B cell (primary cell): ENCODE results near the gene TTLL11. TPM values are rescaled to one million over a fixed set of nuclear protein-coding genes. Genes with fewer than 3 reads are reported as not detected.

Source experiments
- ATAC-seq: fragments of 200-7000 bp; cut with Tn5 transposase; one replicate; pipeline ENCODE4 v1.10.0; 2021; ENCODE audit warnings: low read depth, mild to moderate bottlenecking, moderate number of reproducible peaks, moderate library complexity
- CTCF ChIA-PET: fragments of 350-600 bp; sonication (Branson Sonifier 250); formaldehyde crosslinking; loops from one replicate; lab custom pipeline; 2021; ENCODE audit warnings: antibody characterized with exemption, inconsistent platforms; lab: Charles Lee
- POLR2A ChIA-PET: fragments of 350-600 bp; sonication (Branson Sonifier 250); formaldehyde crosslinking; loops from one replicate; lab custom pipeline; 2021; ENCODE audit warnings: antibody characterized with exemption; lab: Charles Lee
- DNase-seq: peaks from one replicate; pipeline ENCODE4 v3.0.0; 2013
- H2AFZ ChIP-seq: 2 replicates; pipeline ENCODE4 v1.6.1; 2012; ENCODE audit warnings: mild to moderate bottlenecking, low read depth, low read length; ENCODE audit not compliant: insufficient read depth, poor library complexity, severe bottlenecking
- H3K27ac ChIP-seq, 2 donors: 1 replicate in 1 of 2; 2 replicates in 1 of 2; pipeline ENCODE4 v1.5.1; 2012 to 2013; ENCODE audit warnings: low read length in 2 of 2, mild to moderate bottlenecking in 2 of 2, moderate library complexity in 1 of 2
- H3K27me3 ChIP-seq, 4 experiments: fragments of 200-600 bp in 1 of 4; sonication (generic) in 1 of 4; replicated peaks in 1 of 4; 1 replicate in 2 of 4; 2 replicates in 2 of 4; pipeline versions ENCODE4 v1.6.1 to v1.7.0; 2013 to 2016; ENCODE audit warnings: low read length in 3 of 4, mild to moderate bottlenecking in 2 of 4, mixed read lengths in 1 of 4, moderate library complexity in 1 of 4; ENCODE audit not compliant: insufficient read depth in 4 of 4, control insufficient read depth in 3 of 4; ENCODE audit errors: control extremely low read depth in 1 of 4
- H3K36me3 ChIP-seq, 2 experiments: replicated peaks in 1 of 2; 1 replicate in 1 of 2; 2 replicates in 1 of 2; pipeline versions ENCODE4 v1.6.1 to v1.7.1; 2013; ENCODE audit warnings: low read length in 1 of 2; ENCODE audit not compliant: insufficient read depth in 2 of 2, control insufficient read depth in 1 of 2; ENCODE audit errors: control extremely low read depth in 1 of 2, extremely low read depth in 1 of 2
- H3K4me1 ChIP-seq, 2 donors: fragments of 200-600 bp in 1 of 2; sonication (generic) in 1 of 2; 1 replicate in 1 of 2; 2 replicates in 1 of 2; pipeline versions ENCODE4 v1.5.1 to v1.6.1; 2013 to 2017; ENCODE audit warnings: low read length in 2 of 2; ENCODE audit not compliant: control insufficient read depth in 2 of 2, insufficient read depth in 2 of 2
- H3K4me2 ChIP-seq: replicated peaks from 2 replicates; pipeline ENCODE3; 2012; ENCODE audit warnings: mild to moderate bottlenecking, low read depth, low read length; ENCODE audit not compliant: poor library complexity, severe bottlenecking
- H3K4me3 ChIP-seq, 5 experiments: fragments of 200-600 bp in 1 of 5; sonication (generic) in 1 of 5; 1 replicate in 3 of 5; 2 replicates in 2 of 5; pipeline versions ENCODE4 v1.5.1 to v1.7.0; 2011 to 2016; ENCODE audit warnings: low read length in 4 of 5, mild to moderate bottlenecking in 4 of 5, low read depth in 2 of 5, control low read depth in 1 of 5, moderate library complexity in 1 of 5; ENCODE audit not compliant: insufficient read depth in 1 of 5; ENCODE audit errors: control extremely low read depth in 1 of 5, extremely low read depth in 1 of 5
- H3K79me2 ChIP-seq: fragments of 200-600 bp; sonication (generic); one replicate; pipeline ENCODE4 v1.6.0; 2016; ENCODE audit warnings: low read length; ENCODE audit not compliant: control insufficient read depth, insufficient read depth
- H3K9ac ChIP-seq: fragments of 200-600 bp; sonication (generic); 2 replicates; pipeline ENCODE4 v1.6.1; 2017; ENCODE audit warnings: mild to moderate bottlenecking, low read length, moderate library complexity
- H3K9me3 ChIP-seq, 3 donors: one replicate each; pipeline versions ENCODE4 v1.6.1 to v1.7.1; 2013; ENCODE audit warnings: low read length in 2 of 3; ENCODE audit not compliant: control insufficient read depth in 2 of 3, insufficient read depth in 1 of 3; ENCODE audit errors: control extremely low read depth in 1 of 3
- H4K20me1 ChIP-seq: 2 replicates; pipeline ENCODE4 v1.6.0; 2012; ENCODE audit warnings: mild to moderate bottlenecking, low read length; ENCODE audit not compliant: insufficient read depth, control insufficient read depth, poor library complexity, severe bottlenecking
- H3K27ac Mint-ChIP-seq: one replicate; pipeline ENCODE4 v1.8.0; 2021; ENCODE audit warnings: mixed read lengths
- H3K27me3 Mint-ChIP-seq: one replicate; pipeline ENCODE4 v1.8.0; 2021; ENCODE audit warnings: mixed read lengths
- H3K4me1 Mint-ChIP-seq: one replicate; pipeline ENCODE4 v1.8.0; 2021; ENCODE audit warnings: mixed read lengths
- H3K4me3 Mint-ChIP-seq: one replicate; pipeline ENCODE4 v1.8.0; 2021; ENCODE audit warnings: mixed read lengths
- H3K9me3 Mint-ChIP-seq: one replicate; pipeline ENCODE4 v1.8.0; 2022; ENCODE audit warnings: mixed read lengths; ENCODE audit not compliant: insufficient read depth
- CTCF ChIP-seq: fragments of 200-600 bp; IDR thresholded peaks from one replicate; pipeline ENCODE4 v1.8.0; 2022; ENCODE audit warnings: antibody characterized with exemption, mild to moderate bottlenecking
- EZH2 ChIP-seq: IDR thresholded peaks from 2 replicates; pipeline ENCODE4 v1.6.1; 2012; ENCODE audit warnings: borderline replicate concordance, low read depth, mild to moderate bottlenecking, moderate library complexity, low read length; ENCODE audit not compliant: insufficient read depth, poor library complexity, severe bottlenecking
- WGBS: methylation state at CpG from one replicate; pipeline ENCODE4 v1.1.5; 2013; ENCODE audit warnings: missing lambda C conversion rate; ENCODE audit not compliant: insufficient coverage; 5-methylcytosine and 5-hydroxymethylcytosine counted together
- intact Hi-C: fragments of 100-400 bp; cut with micrococcal nuclease; formaldehyde crosslinking; loops from one replicate; pipeline ENCODE4 v1.10.0; 2022
- polyA plus RNA-seq: library from polyadenylated mRNA; depleted of rRNA; stranded (reverse); fragments of >200 nt; gene quantifications from 2 replicates; pipeline ENCODE4 v1.2.3, GENCODE V29; 2012
- total RNA-seq, 2 donors: library from RNA; stranded (reverse); fragments of 120-200 nt in 1 of 2; gene quantifications; 1 replicate in 1 of 2; 2 replicates in 1 of 2; pipeline versions ENCODE4 v1.2.3 to v1.2.4, GENCODE V29; 2013 to 2022

Gene TTLL11
- total and polyA plus RNA-seq, 2 donors (not counting 1 experiment from before 2014, with no cell fraction given): 3.6 to 3.8 TPM

GRCh38 chr9:122116448-122117173 is 23.5 kb upstream of the TTLL11 start:
- H3K27me3 ChIP-seq: peaks cover 0 to 2% (median 0%) of the 10 kb centered on the region in 4 experiments
- H3K79me2 ChIP-seq: no peaks in the 10 kb centered on the region
- Mint-ChIP-seq H3K27ac (no peak overlapping the region), H3K27me3 (peaks cover 16% of the 10 kb centered on the region), H3K4me3 (no peak overlapping the region), H3K4me1 (no peaks in the 10 kb centered on the region), H3K9me3 (no peaks in the 10 kb centered on the region)
- intact Hi-C loops: no loop called here
- H2AFZ ChIP-seq: no peak overlapping the region
- H4K20me1 ChIP-seq: no peaks in the 10 kb centered on the region
- H3K36me3 ChIP-seq: no peaks in the 10 kb centered on the region
- H3K9ac ChIP-seq: no peak overlapping the region
- ChIA-PET CTCF (interaction anchor here (1.8 to 15.1 kb wide), 3 partner anchors 8 to 230 kb away, joined by 6 to 323 read pairs (median 12); no protein-coding TSS in a partner anchor), POLR2A (no interaction called here)
- H3K27ac ChIP-seq: no peak overlapping the region
- H3K4me3 ChIP-seq: no peak overlapping the region
- no peak for DNase-seq
- TF ChIP-seq EZH2: no peak
- TF ChIP-seq CTCF: no peak
- no peak for ATAC-seq
- no peaks in the 10 kb centered on the region for H3K4me1 ChIP-seq
- peaks cover 0 to 15% (median 0%) of the 10 kb centered on the region in 3 donors for H3K9me3 ChIP-seq
- H3K4me2 ChIP-seq: no peak overlapping the region
- 97% methylated on average over 9 of the region's 10 CpGs for WGBS

- no peak for TF ChIP-seq EZH2
- TF ChIP-seq CTCF: no peak
- Histone ChIP-seq H3K79me2 (no peaks in the 10 kb centered on the region), H3K27ac (no peak overlapping the region), H3K4me3 (no peak overlapping the region), H2AFZ (no peak overlapping the region), H3K36me3 (no peaks in the 10 kb centered on the region), H3K9ac (no peak overlapping the region), H3K4me2 (no peak overlapping the region), H3K4me1 (no peaks in the 10 kb centered on the region), H3K9me3 (peaks cover 0 to 15% (median 0%) of the 10 kb centered on the region in 3 donors), H4K20me1 (no peaks in the 10 kb centered on the region), H3K27me3 (peaks cover 0 to 2% (median 0%) of the 10 kb centered on the region in 4 experiments)
- Mint-ChIP-seq H3K4me3 (no peak overlapping the region), H3K9me3 (no peaks in the 10 kb centered on the region), H3K27me3 (peaks cover 16% of the 10 kb centered on the region), H3K27ac (no peak overlapping the region), H3K4me1 (no peaks in the 10 kb centered on the region)
- ATAC-seq (no peak), DNase-seq (no peak)
- ChIA-PET CTCF (interaction anchor here (1.8 to 15.1 kb wide), 3 partner anchors 9 to 231 kb away, joined by 6 to 323 read pairs (median 12); no protein-coding TSS in a partner anchor), POLR2A (no interaction called here)
- WGBS: 93% methylated on average over 2 of the region's 4 CpGs
- intact Hi-C loops: no loop called here
Observed at GRCh38 chr9:122116040-122116439, 22.9 kb upstream of the TTLL11 start.
